Calu3 (cell line): ENCODE measurements around the gene ADAMTS10. TPM values are rescaled to one million over a fixed set of nuclear protein-coding genes. Genes with fewer than 3 reads are reported as not detected.

ENCODE experiments used
- BruUV-seq: library from RNA; stranded (reverse); fragments of 400-500 nt; replicated peaks from 2 replicates; lab custom pipeline; 2021; lab: Mats Ljungman, UMichigan
- CTCF ChIA-PET: fragments of 300-600 bp; sonication (Branson Sonifier 250); formaldehyde crosslinking; loops from one replicate; lab custom pipeline; 2022; ENCODE audit warnings: antibody characterized with exemption; lab: Charles Lee
- DNase-seq: peaks from one replicate; pipeline ENCODE4 v3.0.0; 2022
- H3K27ac Mint-ChIP-seq: one replicate; pipeline ENCODE4 v1.8.0; 2022; ENCODE audit warnings: mixed read lengths; ENCODE audit not compliant: unreplicated experiment
- H3K27me3 Mint-ChIP-seq: one replicate; pipeline ENCODE4 v1.8.0; 2022; ENCODE audit warnings: mixed read lengths; ENCODE audit not compliant: unreplicated experiment
- H3K36me3 Mint-ChIP-seq: one replicate; pipeline ENCODE4 v1.8.0; 2022; ENCODE audit warnings: mild to moderate bottlenecking, moderate library complexity, mixed read lengths; ENCODE audit not compliant: insufficient read depth, unreplicated experiment
- H3K4me1 Mint-ChIP-seq: one replicate; pipeline ENCODE4 v1.8.0; 2022; ENCODE audit warnings: mild to moderate bottlenecking, low read depth, mixed read lengths; ENCODE audit not compliant: unreplicated experiment
- H3K4me3 Mint-ChIP-seq: one replicate; pipeline ENCODE4 v1.8.0; 2022; ENCODE audit warnings: mild to moderate bottlenecking, low read depth, moderate library complexity, mixed read lengths; ENCODE audit not compliant: unreplicated experiment
- H3K9me3 Mint-ChIP-seq: one replicate; pipeline ENCODE4 v1.8.0; 2022; ENCODE audit warnings: low read depth, mixed read lengths; ENCODE audit not compliant: unreplicated experiment
- CTCF ChIP-seq: fragments of 200-600 bp; IDR thresholded peaks from one replicate; pipeline ENCODE4 v1.8.0; 2022; ENCODE audit warnings: antibody characterized with exemption; ENCODE audit not compliant: unreplicated experiment
- intact Hi-C: fragments of 100-400 bp; cut with micrococcal nuclease; formaldehyde crosslinking; loops from one replicate; pipeline ENCODE4 v1.10.0; 2022; ENCODE audit not compliant: unreplicated experiment
- total RNA-seq: library from RNA; stranded (reverse); gene quantifications from 2 replicates; pipeline ENCODE4 v1.2.3, GENCODE V29; 2022

ADAMTS10 gene
- total RNA-seq, 1 experiment from 2014 or later: not detected

- BruUV-seq: no TSS peak
- peak; percentile 60 for DNase-seq
- H3K36me3 Mint-ChIP-seq: no peaks in the 10 kb centered on the region
- no peak overlapping the region for H3K4me3 Mint-ChIP-seq
- H3K9me3 Mint-ChIP-seq: no peaks in the 10 kb centered on the region
- peaks cover 8% of the 10 kb centered on the region for H3K4me1 Mint-ChIP-seq
- no peak overlapping the region for H3K27ac Mint-ChIP-seq
- peak; percentile 76 for TF ChIP-seq CTCF
- CTCF ChIA-PET: no interaction called here
- H3K27me3 Mint-ChIP-seq: peaks cover 66% of the 10 kb centered on the region
- intact Hi-C loops: loop anchor here (2.0 to 10.0 kb wide), 3 partner anchors 38 to 426 kb away; partner anchors contain the start of genes MBD3L1 and ZNF558
Measured at GRCh38 chr19:8654591-8655339, 44.2 kb upstream of the ADAMTS10 start.

GRCh38 chr19:8648240-8648639, 37.7 kb upstream of the ADAMTS10 start:
- CTCF ChIA-PET: interaction anchor here (0.7 kb wide), 1 partner anchor 769 kb away, joined by 5 read pairs; no protein-coding TSS in a partner anchor
- no TSS peak for BruUV-seq
- DNase-seq: no peak
- no peaks in the 10 kb centered on the region for H3K4me1 Mint-ChIP-seq
- intact Hi-C loops: loop anchor here (10.0 kb wide), 1 partner anchor 63 kb away; no protein-coding TSS in a partner anchor
- TF ChIP-seq CTCF: no peak
- peaks cover 50% of the 10 kb centered on the region for H3K27me3 Mint-ChIP-seq
- no peak overlapping the region for H3K27ac Mint-ChIP-seq
- H3K36me3 Mint-ChIP-seq: no peaks in the 10 kb centered on the region
- no peaks in the 10 kb centered on the region for H3K9me3 Mint-ChIP-seq
- H3K4me3 Mint-ChIP-seq: no peak overlapping the region

- no peaks in the 10 kb centered on the region for H3K9me3 Mint-ChIP-seq
- no peak for TF ChIP-seq CTCF
- no peak overlapping the region for H3K4me3 Mint-ChIP-seq
- CTCF ChIA-PET: no interaction called here
- intact Hi-C loops: loop anchor here (10.0 kb wide), 1 partner anchor 59 kb away; no protein-coding TSS in a partner anchor
- H3K36me3 Mint-ChIP-seq: no peaks in the 10 kb centered on the region
- H3K27ac Mint-ChIP-seq: no peak overlapping the region
- H3K27me3 Mint-ChIP-seq: peaks cover 36% of the 10 kb centered on the region
- no TSS peak for BruUV-seq
- DNase-seq: no peak
- peaks cover 11% of the 10 kb centered on the region for H3K4me1 Mint-ChIP-seq
Measured at GRCh38 chr19:8643860-8644653, 33.5 kb upstream of the ADAMTS10 start.

GRCh38 chr19:8642561-8642960, 32.0 kb upstream of the ADAMTS10 start:
- Mint-ChIP-seq H3K4me1 (peaks cover 20% of the 10 kb centered on the region), H3K27ac (no peak overlapping the region), H3K27me3 (peaks cover 36% of the 10 kb centered on the region), H3K9me3 (no peaks in the 10 kb centered on the region), H3K4me3 (no peak overlapping the region), H3K36me3 (peaks cover 5% of the 10 kb centered on the region)
- TF ChIP-seq CTCF: no peak
- CTCF ChIA-PET: interaction anchor here (0.8 to 1.1 kb wide), 3 partner anchors 27 to 129 kb away, joined by 3 to 5 read pairs (median 4); partner anchors contain the start of gene ZNF414
- intact Hi-C loops: loop anchor here (10.0 kb wide), 1 partner anchor 58 kb away; no protein-coding TSS in a partner anchor
- no peak for DNase-seq
- no TSS peak for BruUV-seq
